SK-N-MC (cell line): ENCODE measurements around the gene MTA2.

Experiments
- EZH2 ChIP-seq: fragments of 200-600 bp; sonication (generic); IDR thresholded peaks from one replicate; pipeline ENCODE4 v1.6.1; 2017; ENCODE audit warnings: antibody characterized with exemption
- FOXP2 ChIP-seq: optimal IDR thresholded peaks from 2 replicates; pipeline ENCODE3; 2011; ENCODE audit warnings: mild to moderate bottlenecking, moderate library complexity; ENCODE audit not compliant: insufficient read depth; ENCODE audit errors: extremely low read length, control extremely low read depth
- POLR2AphosphoS5 ChIP-seq: IDR thresholded peaks from 2 replicates; pipeline ENCODE4 v1.6.1; 2012; ENCODE audit warnings: mild to moderate bottlenecking, low read depth, low read length, borderline replicate concordance

GRCh38 chr11:62611705-62612365 is 10.2 kb upstream of the MTA2 start:
- TF ChIP-seq POLR2AphosphoS5, result no peak
- TF ChIP-seq EZH2, result no peak
- TF ChIP-seq FOXP2, result peak; percentile 7
